ENCODE results near the gene RALGPS2.

The RALGPS2 gene

GRCh38 chr1:178825167-178825566 lies 100.1 kb downstream of the RALGPS2 start:
- Histone ChIP-seq H3K4me3 (ENCODE audit: low read depth, low read length) (no peak overlapping the region), H3K79me2 (ENCODE audit: control insufficient read depth, insufficient read depth, low read length, poor library complexity) (no peaks in the 10 kb centered on the region)

DNA sequence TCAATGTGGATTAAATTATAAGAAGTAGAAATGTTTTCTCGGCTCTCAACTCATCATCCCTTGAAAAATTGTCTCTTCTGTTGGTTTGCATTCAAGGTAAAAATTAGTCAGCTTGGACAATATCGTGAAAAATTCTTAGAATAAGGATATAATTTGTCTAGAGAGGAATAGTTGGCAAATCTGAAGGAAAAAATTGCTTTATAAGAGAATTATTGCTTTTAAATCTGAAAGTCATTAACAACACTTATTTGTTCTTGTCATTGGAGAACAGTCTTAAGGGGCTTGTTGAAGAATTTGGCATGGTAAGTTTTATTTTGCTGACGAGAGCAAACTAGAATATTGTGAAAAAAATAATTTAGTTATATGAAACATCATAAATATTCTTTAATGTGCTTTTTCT lies 119.4 kb downstream of the RALGPS2 start:
- no CpG with 5 or more reads among the region's 3 CpGs for WGBS (ENCODE audit: extremely low coverage, insufficient coverage, insufficient read length)
- H3K4ac ChIP-seq (ENCODE audit: low read depth, low read length), result no peak overlapping the region
- no peak overlapping the region for H3K4me3 ChIP-seq (ENCODE audit: low read depth, low read length)
- no peaks in the 10 kb centered on the region for H3K27me3 ChIP-seq (ENCODE audit: insufficient read depth, low read length)
- no peak overlapping the region for H2BK120ac ChIP-seq (ENCODE audit: insufficient read depth, low read length, poor library complexity)
- no peak overlapping the region for H3K27ac ChIP-seq (ENCODE audit: low read depth, low read length)
- no peak overlapping the region for H2AFZ ChIP-seq (ENCODE audit: insufficient read depth, low read length, poor library complexity)
- no peaks in the 10 kb centered on the region for H3K4me1 ChIP-seq (ENCODE audit: control insufficient read depth in 1 of 2, insufficient read depth in 2 of 2, low read length in 2 of 2)
- H3K4me2 ChIP-seq (ENCODE audit: low read length), result no peak overlapping the region
- no peak overlapping the region for H3K18ac ChIP-seq (ENCODE audit: low read length)
- H2AK5ac ChIP-seq (ENCODE audit: low read length), result no peak overlapping the region
- H2BK12ac ChIP-seq (ENCODE audit: low read length), result no peak overlapping the region
- no peak overlapping the region for H4K91ac ChIP-seq (ENCODE audit: low read depth, low read length)
- no peaks in the 10 kb centered on the region for H3K36me3 ChIP-seq (ENCODE audit: control insufficient read depth in 1 of 2, insufficient read depth in 2 of 2, low read length in 2 of 2)
- H4K8ac ChIP-seq (ENCODE audit: low read depth, low read length), result no peak overlapping the region
- no peak overlapping the region for H2BK5ac ChIP-seq (ENCODE audit: low read depth, low read length, poor library complexity)
- no peaks in the 10 kb centered on the region for H3K79me1 ChIP-seq (ENCODE audit: low read length)
- no peak overlapping the region for H3K23ac ChIP-seq (ENCODE audit: low read length)
- no peak overlapping the region for H4K12ac ChIP-seq (ENCODE audit: low read depth, low read length)
- H3K14ac ChIP-seq (ENCODE audit: low read length), result no peak overlapping the region
- no peak overlapping the region for H3K9ac ChIP-seq (ENCODE audit: low read length)
- no peaks in the 10 kb centered on the region for H3K9me3 ChIP-seq (ENCODE audit: insufficient read depth, low read depth, low read length)
- no peaks in the 10 kb centered on the region for H3K79me2 ChIP-seq (ENCODE audit: control insufficient read depth, insufficient read depth, low read length, poor library complexity)
- DNase-seq, result no peak

More at GRCh38 chr1:178825167-178825566, 100.1 kb downstream of the RALGPS2 start:
- DNase-seq, result no peak
- no peaks in the 10 kb centered on the region for H3K36me3 ChIP-seq (ENCODE audit: control insufficient read depth in 1 of 2, insufficient read depth in 2 of 2, low read length in 2 of 2)
- H3K27ac ChIP-seq (ENCODE audit: low read depth, low read length), result no peak overlapping the region
- H2AK5ac ChIP-seq (ENCODE audit: low read length), result no peak overlapping the region
- H3K4ac ChIP-seq (ENCODE audit: low read depth, low read length), result no peak overlapping the region
- no peak overlapping the region for H3K4me2 ChIP-seq (ENCODE audit: low read length)
- no peak overlapping the region for H3K18ac ChIP-seq (ENCODE audit: low read length)
- H4K12ac ChIP-seq (ENCODE audit: low read depth, low read length), result no peak overlapping the region
- no peaks in the 10 kb centered on the region for H3K79me1 ChIP-seq (ENCODE audit: low read length)
- no peak overlapping the region for H3K23ac ChIP-seq (ENCODE audit: low read length)
- H3K14ac ChIP-seq (ENCODE audit: low read length), result no peak overlapping the region
- H2BK5ac ChIP-seq (ENCODE audit: low read depth, low read length, poor library complexity), result no peak overlapping the region
- no peaks in the 10 kb centered on the region for H3K27me3 ChIP-seq (ENCODE audit: insufficient read depth, low read length)
- H4K8ac ChIP-seq (ENCODE audit: low read depth, low read length), result no peak overlapping the region
- H2BK120ac ChIP-seq (ENCODE audit: insufficient read depth, low read length, poor library complexity), result no peak overlapping the region
- H2AFZ ChIP-seq (ENCODE audit: insufficient read depth, low read length, poor library complexity), result no peak overlapping the region
- 100% methylated on average over 1 of the region's 2 CpGs for WGBS (ENCODE audit: extremely low coverage, insufficient coverage, insufficient read length)
- H4K91ac ChIP-seq (ENCODE audit: low read depth, low read length), result no peak overlapping the region
- no peak overlapping the region for H3K9ac ChIP-seq (ENCODE audit: low read length)
- H3K4me1 ChIP-seq (ENCODE audit: control insufficient read depth in 1 of 2, insufficient read depth in 2 of 2, low read length in 2 of 2), result no peaks in the 10 kb centered on the region
- H2BK12ac ChIP-seq (ENCODE audit: low read length), result no peak overlapping the region
- no peaks in the 10 kb centered on the region for H3K9me3 ChIP-seq (ENCODE audit: insufficient read depth, low read depth, low read length)

DNA sequence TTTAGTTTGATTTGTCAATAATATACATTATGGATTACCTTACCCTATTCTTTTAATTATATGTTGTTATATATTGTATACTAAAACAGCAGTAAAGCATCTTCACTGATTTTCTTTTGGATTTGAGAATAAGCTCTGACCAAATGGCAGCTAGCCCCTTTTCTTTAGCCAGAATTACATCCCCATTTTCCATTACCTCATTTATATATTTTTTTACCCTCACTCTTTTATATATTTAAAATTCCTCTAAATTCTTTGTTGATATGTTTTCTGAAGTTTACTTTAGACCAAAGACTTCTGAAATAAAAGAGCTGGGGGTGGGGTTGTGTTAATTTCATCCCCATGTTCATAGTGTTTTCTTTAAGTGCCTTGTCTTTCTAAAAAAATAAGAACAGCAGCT lies 121.3 kb downstream of the RALGPS2 start:
- Histone ChIP-seq H3K9me3 (ENCODE audit: insufficient read depth, low read depth, low read length) (no peaks in the 10 kb centered on the region), H4K8ac (ENCODE audit: low read depth, low read length) (no peak overlapping the region), H3K79me2 (ENCODE audit: control insufficient read depth, insufficient read depth, low read length, poor library complexity) (no peaks in the 10 kb centered on the region), H3K18ac (ENCODE audit: low read length) (no peak overlapping the region), H2BK12ac (ENCODE audit: low read length) (no peak overlapping the region), H3K14ac (ENCODE audit: low read length) (no peak overlapping the region), H3K4ac (ENCODE audit: low read depth, low read length) (no peak overlapping the region), H3K79me1 (ENCODE audit: low read length) (no peaks in the 10 kb centered on the region), H3K9ac (ENCODE audit: low read length) (no peak overlapping the region), H3K23ac (ENCODE audit: low read length) (no peak overlapping the region), H3K4me1 (ENCODE audit: control insufficient read depth in 1 of 2, insufficient read depth in 2 of 2, low read length in 2 of 2) (no peaks in the 10 kb centered on the region), H2BK120ac (ENCODE audit: insufficient read depth, low read length, poor library complexity) (no peak overlapping the region), H3K36me3 (ENCODE audit: control insufficient read depth in 1 of 2, insufficient read depth in 2 of 2, low read length in 2 of 2) (no peaks in the 10 kb centered on the region), H3K27me3 (ENCODE audit: insufficient read depth, low read length) (no peaks in the 10 kb centered on the region), H4K12ac (ENCODE audit: low read depth, low read length) (no peak overlapping the region), H2BK5ac (ENCODE audit: low read depth, low read length, poor library complexity) (no peak overlapping the region), H3K4me3 (ENCODE audit: low read depth, low read length) (no peak overlapping the region), H2AK5ac (ENCODE audit: low read length) (no peak overlapping the region), H4K91ac (ENCODE audit: low read depth, low read length) (no peak overlapping the region), H3K4me2 (ENCODE audit: low read length) (no peak overlapping the region), H2AFZ (ENCODE audit: insufficient read depth, low read length, poor library complexity) (no peak overlapping the region), H3K27ac (ENCODE audit: low read depth, low read length) (no peak overlapping the region)
- no peak for DNase-seq

DNA sequence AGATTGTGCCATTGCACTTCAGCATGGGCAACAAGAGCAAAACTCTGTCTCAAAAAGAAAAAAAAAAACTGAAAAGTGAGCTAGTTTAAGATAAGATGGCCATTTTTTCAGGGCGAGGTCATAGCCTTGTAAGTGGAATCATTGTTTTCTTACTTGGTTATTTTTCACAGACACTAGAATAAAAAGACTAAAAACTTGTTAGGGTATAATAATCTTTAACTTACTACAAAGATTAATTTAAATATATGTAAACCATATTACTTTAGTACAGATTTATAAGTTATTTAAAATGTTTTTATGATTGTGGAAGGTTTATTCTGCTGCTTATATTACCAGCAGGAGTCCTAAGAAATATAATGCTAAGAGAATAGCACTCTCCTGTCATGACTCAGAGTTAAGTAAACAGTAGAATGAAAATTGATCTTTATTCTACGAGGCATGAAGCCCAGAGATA lies 122.4 kb downstream of the RALGPS2 start:
- Histone ChIP-seq H3K4ac (ENCODE audit: low read depth, low read length) (no peak overlapping the region), H3K18ac (ENCODE audit: low read length) (no peak overlapping the region), H3K79me1 (ENCODE audit: low read length) (no peaks in the 10 kb centered on the region), H3K14ac (ENCODE audit: low read length) (no peak overlapping the region), H3K79me2 (ENCODE audit: control insufficient read depth, insufficient read depth, low read length, poor library complexity) (no peaks in the 10 kb centered on the region), H4K91ac (ENCODE audit: low read depth, low read length) (no peak overlapping the region), H2AK5ac (ENCODE audit: low read length) (no peak overlapping the region), H2BK12ac (ENCODE audit: low read length) (no peak overlapping the region), H3K36me3 (ENCODE audit: control insufficient read depth in 1 of 2, insufficient read depth in 2 of 2, low read length in 2 of 2) (no peaks in the 10 kb centered on the region), H3K4me3 (ENCODE audit: low read depth, low read length) (no peak overlapping the region), H2BK120ac (ENCODE audit: insufficient read depth, low read length, poor library complexity) (no peak overlapping the region), H3K9ac (ENCODE audit: low read length) (no peak overlapping the region), H3K23ac (ENCODE audit: low read length) (no peak overlapping the region), H3K27me3 (ENCODE audit: insufficient read depth, low read length) (no peaks in the 10 kb centered on the region), H3K4me1 (ENCODE audit: control insufficient read depth in 1 of 2, insufficient read depth in 2 of 2, low read length in 2 of 2) (no peaks in the 10 kb centered on the region), H3K4me2 (ENCODE audit: low read length) (no peak overlapping the region), H4K12ac (ENCODE audit: low read depth, low read length) (no peak overlapping the region), H2BK5ac (ENCODE audit: low read depth, low read length, poor library complexity) (no peak overlapping the region), H3K9me3 (ENCODE audit: insufficient read depth, low read depth, low read length) (no peaks in the 10 kb centered on the region), H2AFZ (ENCODE audit: insufficient read depth, low read length, poor library complexity) (no peak overlapping the region), H3K27ac (ENCODE audit: low read depth, low read length) (no peak overlapping the region), H4K8ac (ENCODE audit: low read depth, low read length) (no peak overlapping the region)
- DNase-seq, result no peak
- WGBS (ENCODE audit: extremely low coverage, insufficient coverage, insufficient read length), result no CpG with 5 or more reads among the region's 2 CpGs
